Bronchial epithelial cell (primary cell): Measurements from ENCODE around the gene METAP1D. TPM values are rescaled to one million over a fixed set of nuclear protein-coding genes. Genes with fewer than 3 reads are reported as not detected.
"Not testable (repeated sequence)": the region's sequence is repeated elsewhere in the genome, so short reads cannot be mapped to it uniquely, and the experiment has no call there.

Experiments used
- DNase-seq: peaks from one replicate; pipeline ENCODE4 v3.0.0-alpha.2; 2010; ENCODE audit warnings: low read depth
- FAIRE-seq: peaks from 2 replicates; lab custom pipeline; 2011; peaks lifted over from hg19 to GRCh38; lab: Jason Lieb, UNC
- H3K27me3 ChIP-seq: 2 replicates; pipeline ENCODE4 v1.5.1; 2011; ENCODE audit warnings: low read length; ENCODE audit not compliant: control insufficient read depth, insufficient read depth
- H3K36me3 ChIP-seq: 2 replicates; pipeline ENCODE4 v1.5.1; 2011; ENCODE audit warnings: low read length; ENCODE audit not compliant: control insufficient read depth, insufficient read depth
- H3K4me3 ChIP-seq: 2 replicates; pipeline ENCODE4 v1.5.1; 2011; ENCODE audit warnings: mild to moderate bottlenecking, low read depth, low read length, control low read depth
- total RNA-seq: library from RNA; depleted of rRNA; stranded (reverse); fragments of >200 nt; gene quantifications from 2 replicates; pipeline ENCODE4 v1.2.1, GENCODE V29; 2014
- TF ChIP-seq, protein P1 (sequence below): IDR thresholded peaks from 2 replicates; pipeline ENCODE4 v1.5.1; 2011; ENCODE audit warnings: mild to moderate bottlenecking, moderate library complexity, low read length, control low read depth, inconsistent platforms; ENCODE audit not compliant: insufficient read depth, severe bottlenecking

Gene METAP1D
- total RNA-seq, 1 donor from 2014 or later, result 2.6 TPM

DNA sequence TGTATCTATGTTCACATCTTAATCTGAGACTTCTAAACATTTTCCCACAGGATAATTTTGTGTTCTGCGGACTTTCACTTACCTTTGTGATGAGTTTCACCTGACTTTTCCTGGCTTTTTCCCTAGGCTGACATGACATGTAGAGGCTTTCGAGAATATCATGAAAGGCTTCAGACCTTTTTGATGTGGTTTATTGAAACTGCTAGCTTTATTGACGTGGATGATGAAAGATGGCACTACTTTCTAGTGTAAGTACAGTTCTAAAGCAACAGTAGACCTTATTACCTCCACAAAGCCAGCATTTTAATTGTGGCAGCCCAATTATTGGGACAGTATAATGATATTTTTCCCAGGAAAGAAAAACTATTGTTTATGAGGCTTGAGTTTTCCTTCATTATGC, 34.1 kb upstream of the METAP1D start:
- FAIRE-seq, result no peak
- Histone ChIP-seq H3K4me3 (no peak overlapping the region), H3K36me3 (peaks cover 3% of the 10 kb centered on the region), H3K27me3 (no peaks in the 10 kb centered on the region)
- no peak for DNase-seq
- TF ChIP-seq, protein P1, sequence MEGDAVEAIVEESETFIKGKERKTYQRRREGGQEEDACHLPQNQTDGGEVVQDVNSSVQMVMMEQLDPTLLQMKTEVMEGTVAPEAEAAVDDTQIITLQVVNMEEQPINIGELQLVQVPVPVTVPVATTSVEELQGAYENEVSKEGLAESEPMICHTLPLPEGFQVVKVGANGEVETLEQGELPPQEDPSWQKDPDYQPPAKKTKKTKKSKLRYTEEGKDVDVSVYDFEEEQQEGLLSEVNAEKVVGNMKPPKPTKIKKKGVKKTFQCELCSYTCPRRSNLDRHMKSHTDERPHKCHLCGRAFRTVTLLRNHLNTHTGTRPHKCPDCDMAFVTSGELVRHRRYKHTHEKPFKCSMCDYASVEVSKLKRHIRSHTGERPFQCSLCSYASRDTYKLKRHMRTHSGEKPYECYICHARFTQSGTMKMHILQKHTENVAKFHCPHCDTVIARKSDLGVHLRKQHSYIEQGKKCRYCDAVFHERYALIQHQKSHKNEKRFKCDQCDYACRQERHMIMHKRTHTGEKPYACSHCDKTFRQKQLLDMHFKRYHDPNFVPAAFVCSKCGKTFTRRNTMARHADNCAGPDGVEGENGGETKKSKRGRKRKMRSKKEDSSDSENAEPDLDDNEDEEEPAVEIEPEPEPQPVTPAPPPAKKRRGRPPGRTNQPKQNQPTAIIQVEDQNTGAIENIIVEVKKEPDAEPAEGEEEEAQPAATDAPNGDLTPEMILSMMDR, result no peak

DNA sequence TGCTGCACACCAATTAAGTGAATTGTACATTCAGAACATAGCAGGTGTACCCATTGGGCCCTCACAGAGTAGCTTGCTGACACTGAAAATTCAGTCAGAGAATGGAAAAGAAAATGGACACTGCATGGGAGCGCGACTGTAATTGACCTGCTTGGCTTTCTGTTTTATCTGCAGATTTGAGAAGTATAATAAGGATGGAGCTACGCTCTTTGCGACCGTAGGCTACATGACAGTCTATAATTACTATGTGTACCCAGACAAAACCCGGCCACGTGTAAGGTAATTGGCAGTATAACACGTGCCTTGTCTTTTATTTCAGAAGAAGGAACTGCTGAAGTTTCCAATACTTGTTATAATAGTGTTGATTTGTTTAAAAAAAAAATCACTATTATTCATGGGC, 33.5 kb upstream of the METAP1D start:
- FAIRE-seq, result no peak
- TF ChIP-seq, protein P1, result no peak
- Histone ChIP-seq H3K4me3 (no peak overlapping the region), H3K27me3 (no peaks in the 10 kb centered on the region), H3K36me3 (peaks cover 3% of the 10 kb centered on the region)
- DNase-seq, result no peak

DNA sequence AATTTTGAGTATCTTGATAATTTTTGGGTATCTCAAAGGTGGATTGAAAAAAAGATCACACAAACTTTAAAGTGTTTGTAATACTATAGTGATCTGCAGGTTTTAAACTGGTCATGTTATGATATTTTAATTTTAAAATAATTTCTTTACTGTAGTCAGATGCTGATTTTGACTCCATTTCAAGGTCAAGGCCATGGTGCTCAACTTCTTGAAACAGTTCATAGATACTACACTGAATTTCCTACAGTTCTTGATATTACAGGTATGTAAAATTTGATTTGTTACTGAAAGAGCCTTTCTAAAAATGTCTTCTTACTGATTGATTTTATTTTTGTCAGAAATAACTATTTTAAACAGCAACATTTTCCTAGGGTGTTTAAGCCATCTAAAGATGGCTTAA, 33.1 kb upstream of the METAP1D start:
- DNase-seq (no peak), FAIRE-seq (no peak)
- H3K27me3 ChIP-seq, result no peaks in the 10 kb centered on the region
- H3K4me3 ChIP-seq, result no peak overlapping the region
- H3K36me3 ChIP-seq, result peaks cover 3% of the 10 kb centered on the region
- TF ChIP-seq, protein P1, result no peak

DNA sequence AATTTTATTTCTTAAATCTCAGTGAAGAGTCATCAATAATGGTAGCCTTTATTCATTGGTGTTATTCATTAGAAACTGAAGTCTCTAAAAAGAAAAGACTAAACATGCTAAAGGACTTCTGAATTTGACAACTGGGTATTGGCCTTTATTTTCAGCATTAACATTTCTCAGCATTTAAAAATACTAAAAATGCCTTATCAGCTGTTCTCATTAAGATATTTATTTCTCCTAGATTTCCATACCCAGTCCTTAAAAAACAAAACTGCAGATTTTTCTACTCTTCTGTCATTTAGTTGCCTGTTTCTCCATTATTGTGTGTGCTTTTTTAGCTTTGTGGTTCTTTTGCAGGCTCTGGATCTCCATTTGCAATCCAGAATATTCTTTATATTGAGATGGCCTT, 31.2 kb upstream of the METAP1D start:
- TF ChIP-seq, protein P1, result no peak
- H3K27me3 ChIP-seq, result no peaks in the 10 kb centered on the region
- peaks cover 5% of the 10 kb centered on the region for H3K36me3 ChIP-seq
- FAIRE-seq (no peak), DNase-seq (no peak)
- no peak overlapping the region for H3K4me3 ChIP-seq

DNA sequence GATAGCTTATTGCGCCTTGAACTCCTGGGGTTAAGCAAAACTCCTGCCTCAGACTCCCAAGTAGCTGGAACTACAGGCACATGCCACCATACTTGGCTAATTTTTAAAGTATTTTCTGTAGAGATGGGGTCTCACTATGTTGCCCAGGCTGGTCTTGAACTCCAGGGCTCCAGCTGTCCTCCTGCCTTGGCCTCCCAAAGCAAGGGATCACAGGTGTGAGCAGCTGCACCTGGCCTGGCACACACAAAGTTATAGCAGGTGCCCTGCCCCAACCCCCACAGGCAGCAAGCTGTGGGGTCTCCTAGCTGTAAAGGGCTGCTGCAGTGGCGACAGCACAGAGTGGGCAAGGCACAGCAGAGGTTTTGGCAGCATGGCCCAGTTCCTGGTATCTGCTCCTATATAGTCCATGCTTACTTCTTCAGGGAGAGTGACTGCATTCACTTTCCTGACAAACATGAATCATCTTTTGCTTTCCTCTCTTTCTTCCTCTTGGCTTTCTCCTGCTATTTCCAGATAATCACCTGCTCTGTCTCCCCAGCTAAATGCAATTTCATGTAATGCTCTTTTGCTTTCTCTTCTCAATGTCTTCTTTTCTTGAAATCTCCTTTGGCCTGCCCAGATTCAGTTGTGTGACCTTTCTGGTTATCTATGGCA, 27.3 kb upstream of the METAP1D start:
- H3K36me3 ChIP-seq, result peaks cover 2% of the 10 kb centered on the region
- FAIRE-seq (no peak), DNase-seq (peak; percentile 5)
- no peaks in the 10 kb centered on the region for H3K27me3 ChIP-seq
- no peak overlapping the region for H3K4me3 ChIP-seq
- TF ChIP-seq, protein P1, result no peak

DNA sequence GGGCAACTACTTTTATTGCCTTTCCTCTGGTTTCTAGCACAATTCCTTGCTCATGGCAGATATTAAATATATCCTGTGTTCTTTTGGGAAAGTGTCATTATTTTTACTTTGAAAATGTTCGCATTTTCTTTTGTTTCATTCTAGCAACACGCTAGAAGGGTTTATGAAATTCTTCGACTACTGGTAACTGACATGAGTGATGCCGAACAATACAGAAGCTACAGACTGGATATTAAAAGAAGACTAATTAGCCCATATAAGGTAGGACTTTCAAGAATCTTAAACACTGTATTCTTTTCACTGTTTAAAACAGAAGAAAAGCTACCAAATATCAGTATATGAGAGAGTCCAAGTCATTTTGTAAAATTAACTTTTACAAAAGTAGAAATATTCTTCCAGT, 20.6 kb upstream of the METAP1D start:
- TF ChIP-seq, protein P1, result no peak
- H3K4me3 ChIP-seq, result no peak overlapping the region
- FAIRE-seq (no peak), DNase-seq (no peak)
- H3K27me3 ChIP-seq, result no peaks in the 10 kb centered on the region
- peaks cover 1% of the 10 kb centered on the region for H3K36me3 ChIP-seq

DNA sequence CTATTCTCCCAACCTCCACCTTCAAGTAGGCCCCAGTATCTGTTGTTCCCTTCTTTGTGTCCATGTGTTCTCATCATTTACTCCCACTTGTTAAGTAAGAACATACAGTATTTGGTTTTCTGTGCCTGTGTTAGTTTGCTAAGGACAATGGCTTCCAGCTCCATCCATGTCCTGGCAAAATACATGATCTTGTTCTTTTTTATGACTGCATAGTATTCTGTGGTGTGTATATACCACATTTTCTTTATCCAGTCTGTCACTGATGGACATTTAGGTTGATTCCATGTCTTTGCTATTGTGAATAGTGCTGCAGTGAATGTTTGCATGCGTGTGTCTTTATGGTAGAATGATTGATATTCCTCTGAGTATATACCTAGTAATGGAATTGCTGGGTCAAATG, 15.8 kb upstream of the METAP1D start:
- not testable (repeated sequence) for H3K27me3 ChIP-seq, DNase-seq, H3K4me3 ChIP-seq, H3K36me3 ChIP-seq, FAIRE-seq
